NCI-H82 treated with DMSO at 0.1 percent for 48 hours (cell line): ENCODE results near the gene ARHGEF10L.

ENCODE experiments used
- DNase-seq: peaks from one replicate; lab custom pipeline; 2025; ENCODE audit not compliant: unreplicated experiment; lab: John Stamatoyannopoulos, UW

ARHGEF10L gene

DNA sequence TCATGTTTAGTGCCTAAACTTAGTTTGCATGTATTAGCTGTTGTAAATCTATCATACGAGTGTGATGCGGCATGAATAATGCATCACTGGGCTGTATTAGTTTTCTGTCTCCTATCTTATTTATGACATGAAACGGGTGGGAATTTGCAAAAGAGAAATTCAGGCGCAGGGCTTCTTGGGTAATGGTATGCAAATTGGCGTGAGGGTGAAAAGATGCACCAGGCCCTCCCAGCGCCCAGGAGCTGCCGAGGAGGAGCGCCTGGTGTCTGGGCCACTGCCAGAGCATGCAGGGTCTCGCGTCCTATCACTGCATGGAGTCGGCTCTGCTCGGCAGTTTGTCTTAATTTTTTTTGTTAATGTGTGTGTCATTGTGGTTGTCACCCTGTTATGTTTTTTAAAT is 132.7 kb downstream of the ARHGEF10L start:
- DNase-seq = no peak

DNA sequence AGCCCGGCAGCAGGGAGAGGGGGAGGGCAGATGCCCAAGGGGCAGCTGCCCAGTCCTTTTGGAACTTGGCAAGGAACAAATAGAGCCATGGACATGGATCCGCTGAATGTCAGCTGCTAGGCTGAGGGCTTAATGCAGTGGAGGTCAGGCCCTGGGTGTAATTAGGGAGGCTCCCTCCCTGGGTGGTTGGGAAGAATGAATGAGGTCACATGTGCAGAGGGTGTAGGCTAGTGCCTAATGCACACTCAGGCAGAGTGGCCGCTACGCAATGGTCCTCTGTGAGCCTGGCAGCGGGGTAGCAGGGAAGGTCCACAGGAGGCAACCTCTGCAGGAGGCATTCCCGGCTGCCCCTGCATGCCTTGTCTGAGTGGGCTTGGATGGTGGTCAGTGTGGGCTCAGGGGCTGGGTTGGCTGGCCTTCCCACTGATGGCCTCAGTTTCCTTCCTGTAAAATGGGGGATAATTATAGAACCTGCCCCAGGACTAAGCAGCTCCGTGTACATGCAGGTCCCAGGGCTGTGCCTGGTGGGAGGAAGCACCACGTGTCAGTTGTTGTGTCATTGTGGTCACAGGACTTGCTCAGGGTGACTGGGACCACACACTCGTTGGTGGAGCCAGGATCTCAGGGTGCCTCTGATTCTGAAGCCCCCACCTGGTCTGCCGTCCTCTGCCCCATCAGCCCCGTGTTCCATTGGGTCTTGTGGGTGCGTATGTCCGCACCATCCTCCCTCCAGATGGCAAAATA is 134.0 kb downstream of the ARHGEF10L start:
- no peak for DNase-seq

DNA sequence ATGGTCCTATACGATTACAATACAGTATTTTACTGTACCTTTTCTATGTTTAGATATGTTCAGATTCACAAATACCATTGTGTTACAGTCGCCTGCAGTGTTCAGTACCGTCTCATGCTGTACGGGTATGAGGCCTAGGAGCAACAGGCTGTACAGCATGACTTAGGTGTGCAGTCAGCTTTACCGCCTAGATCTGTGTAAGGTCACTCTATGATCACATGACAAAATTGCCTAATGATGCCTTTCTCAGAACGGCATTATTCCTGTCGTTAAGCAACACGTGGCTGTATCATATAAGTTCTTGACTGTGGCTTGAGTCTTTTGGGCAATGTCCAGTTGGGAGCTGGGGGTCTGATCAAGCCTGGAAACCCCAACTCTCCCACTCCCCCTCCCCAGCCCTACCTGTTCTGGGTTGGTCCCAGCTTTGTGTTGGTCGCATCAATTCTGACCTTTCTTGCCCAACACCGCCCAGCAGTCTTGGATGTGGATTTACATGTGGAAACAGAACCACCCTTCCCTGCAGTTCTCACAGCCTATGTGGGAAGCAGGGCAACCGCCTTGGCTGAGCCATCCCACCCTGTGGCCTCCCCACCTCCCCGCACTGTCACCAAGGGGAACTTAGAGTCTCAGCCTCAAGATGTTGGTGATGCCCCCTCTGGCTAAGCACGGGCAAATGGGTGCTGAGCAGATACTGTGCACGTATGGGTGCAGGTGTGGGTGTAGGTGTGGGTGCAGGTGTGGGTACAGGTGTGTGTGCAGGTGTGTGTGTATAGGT is 135.4 kb downstream of the ARHGEF10L start:
- DNase-seq = no peak

DNA sequence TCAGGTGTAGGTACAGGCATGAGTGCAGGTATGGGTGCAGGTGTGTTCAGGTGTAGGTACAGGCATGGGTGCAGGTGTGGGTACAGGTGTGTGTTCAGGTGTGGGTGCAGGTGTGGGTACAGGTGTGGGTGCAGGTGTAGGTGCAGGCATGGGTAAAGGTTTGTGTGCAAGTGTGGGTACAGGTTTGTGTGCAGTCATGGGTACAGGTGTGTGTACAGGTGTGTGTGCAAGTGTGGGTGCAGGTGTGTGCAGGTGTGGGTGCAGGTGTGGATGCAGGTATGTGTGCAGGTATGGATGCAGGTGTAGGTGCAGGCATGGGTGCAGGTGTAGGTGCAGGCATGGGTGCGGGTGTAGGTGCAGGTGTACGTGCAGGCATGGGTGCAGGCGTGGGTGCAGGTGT is 136.2 kb downstream of the ARHGEF10L start:
- DNase-seq = no peak

DNA sequence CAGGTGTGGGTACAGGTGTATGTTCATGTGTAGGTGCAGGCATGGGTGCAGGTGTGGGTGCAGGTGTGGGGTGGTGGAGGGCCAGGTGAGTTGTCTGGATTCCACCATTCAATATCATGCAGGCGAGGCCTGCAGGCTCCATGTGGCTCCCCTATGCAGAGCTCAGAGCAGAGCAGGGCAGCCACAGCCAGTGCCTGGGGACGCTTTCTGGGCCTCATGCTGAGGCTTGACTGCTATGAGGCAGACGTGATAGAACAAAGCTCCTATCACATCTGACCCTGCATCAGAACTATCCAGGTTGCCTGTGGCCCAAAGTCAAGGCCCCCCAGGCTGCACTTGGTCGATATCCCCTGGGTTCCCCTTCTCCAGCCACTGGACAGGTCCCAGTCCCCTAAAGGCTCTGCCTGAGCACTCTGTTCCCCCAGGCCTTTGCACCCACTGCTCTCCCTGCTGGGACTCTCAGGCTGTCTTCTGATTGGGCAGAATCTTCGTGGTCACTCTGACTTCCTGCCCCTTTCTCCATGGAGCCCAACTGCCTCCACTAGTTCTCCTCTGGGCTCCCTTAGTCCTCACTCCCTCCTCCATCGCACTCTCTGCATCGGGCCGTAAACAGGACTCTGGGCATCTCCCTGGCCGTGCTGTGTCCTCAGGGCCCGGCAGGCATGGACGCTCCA is 137.0 kb downstream of the ARHGEF10L start:
- DNase-seq = no peak

GRCh38 chr1:17678011-17678410 is 138.5 kb downstream of the ARHGEF10L start:
- DNase-seq = no peak

DNA sequence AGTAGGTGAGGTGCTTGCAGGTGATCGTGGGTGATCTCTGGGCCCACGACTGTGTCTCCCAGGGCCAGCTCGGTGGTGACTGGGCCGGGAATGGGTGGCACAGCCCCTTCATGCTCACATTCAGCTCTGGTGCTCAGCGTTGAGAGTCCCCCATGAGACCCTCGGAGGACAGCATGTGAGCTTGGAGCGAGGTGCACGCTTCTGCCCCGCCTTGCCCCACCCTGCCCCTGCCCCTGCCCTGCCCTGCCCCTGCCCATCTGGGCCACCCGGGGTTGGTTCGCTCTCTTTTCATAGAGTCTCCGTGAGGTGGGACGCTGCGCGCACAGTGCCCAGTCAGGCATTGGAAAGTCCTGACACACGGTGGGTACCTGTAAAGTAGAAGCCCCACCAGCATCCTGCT is 140.4 kb downstream of the ARHGEF10L start:
- DNase-seq = no peak

GRCh38 chr1:17680308-17680707 is 140.8 kb downstream of the ARHGEF10L start:
- DNase-seq = no peak

GRCh38 chr1:17682400-17682799 is 142.9 kb downstream of the ARHGEF10L start:
- no peak for DNase-seq

DNA sequence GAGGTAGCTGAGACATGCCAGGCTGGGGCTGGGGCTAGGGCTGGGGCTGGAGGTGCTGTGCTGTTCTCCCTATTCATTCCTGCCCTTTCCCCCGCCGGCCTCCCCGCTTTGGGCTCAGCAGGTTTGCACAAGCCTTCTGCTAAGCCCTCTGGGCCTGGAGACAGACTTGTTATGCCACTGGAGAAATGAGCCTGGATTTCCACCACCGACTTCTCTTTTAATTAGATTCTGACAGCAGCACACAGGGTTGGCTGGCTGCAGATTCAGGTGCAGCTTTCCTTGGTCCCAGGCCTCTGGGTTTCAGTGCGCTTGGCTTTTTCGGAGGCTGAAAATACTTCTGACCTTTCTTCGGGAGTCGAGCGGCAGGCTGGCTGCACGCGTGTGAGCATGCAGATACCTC is 144.1 kb downstream of the ARHGEF10L start:
- DNase-seq = no peak

GRCh38 chr1:17684810-17685209 is 145.3 kb downstream of the ARHGEF10L start:
- no peak for DNase-seq

GRCh38 chr1:17686258-17686657 is 146.8 kb downstream of the ARHGEF10L start:
- DNase-seq = no peak

- no peak for DNase-seq
These were observed 147.6 kb downstream of the ARHGEF10L start for GRCh38 chr1:17687145-17687544.

DNA sequence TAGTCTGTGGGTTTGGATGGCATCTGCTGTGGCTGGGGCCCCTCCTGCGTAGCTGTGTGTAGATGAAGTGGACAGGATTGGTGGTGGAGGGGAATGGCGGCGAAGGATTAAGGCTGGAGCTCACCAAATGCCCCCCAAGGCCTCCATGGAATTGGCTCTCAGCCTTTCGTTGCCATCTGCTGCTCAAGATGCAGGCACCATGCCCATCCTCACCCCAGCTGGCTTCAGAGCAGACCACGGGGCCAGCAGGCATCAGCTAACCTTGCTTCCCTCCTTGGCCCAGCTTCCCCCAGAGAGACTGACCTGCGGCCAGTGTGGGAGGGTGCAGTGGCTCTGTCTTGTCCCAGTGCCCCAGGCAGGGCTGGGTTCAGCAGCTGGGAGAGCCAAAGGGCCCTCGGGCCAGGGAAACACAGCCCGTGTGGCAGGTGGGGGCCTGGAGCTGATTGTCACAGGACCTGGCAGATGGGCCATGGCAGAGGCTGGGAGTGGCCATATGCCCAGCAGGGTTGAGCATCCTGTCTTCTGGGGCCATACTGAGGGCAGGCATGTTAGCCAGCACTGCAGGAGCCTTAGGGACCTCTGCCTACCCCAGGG is 148.8 kb downstream of the ARHGEF10L start:
- no peak for DNase-seq

DNA sequence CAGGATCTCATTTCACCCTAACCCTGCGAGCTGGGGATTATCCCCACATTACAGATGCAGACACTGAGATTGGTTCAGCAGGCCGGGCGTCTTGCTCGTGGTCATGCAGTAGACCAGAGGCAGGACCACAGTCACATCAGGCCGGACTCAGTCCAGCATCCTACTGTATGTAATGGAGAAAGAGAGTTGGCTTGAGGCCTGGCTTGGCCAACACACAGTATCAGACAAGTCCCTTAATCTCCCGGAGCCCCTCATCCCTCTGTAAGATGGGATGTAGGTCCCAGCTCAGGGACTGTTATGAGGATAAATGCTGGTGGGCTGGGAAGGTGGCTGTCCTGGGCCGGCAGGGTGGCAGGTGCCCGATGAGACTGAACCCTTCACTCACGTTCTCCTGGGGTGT is 149.5 kb downstream of the ARHGEF10L start:
- DNase-seq = no peak

DNA sequence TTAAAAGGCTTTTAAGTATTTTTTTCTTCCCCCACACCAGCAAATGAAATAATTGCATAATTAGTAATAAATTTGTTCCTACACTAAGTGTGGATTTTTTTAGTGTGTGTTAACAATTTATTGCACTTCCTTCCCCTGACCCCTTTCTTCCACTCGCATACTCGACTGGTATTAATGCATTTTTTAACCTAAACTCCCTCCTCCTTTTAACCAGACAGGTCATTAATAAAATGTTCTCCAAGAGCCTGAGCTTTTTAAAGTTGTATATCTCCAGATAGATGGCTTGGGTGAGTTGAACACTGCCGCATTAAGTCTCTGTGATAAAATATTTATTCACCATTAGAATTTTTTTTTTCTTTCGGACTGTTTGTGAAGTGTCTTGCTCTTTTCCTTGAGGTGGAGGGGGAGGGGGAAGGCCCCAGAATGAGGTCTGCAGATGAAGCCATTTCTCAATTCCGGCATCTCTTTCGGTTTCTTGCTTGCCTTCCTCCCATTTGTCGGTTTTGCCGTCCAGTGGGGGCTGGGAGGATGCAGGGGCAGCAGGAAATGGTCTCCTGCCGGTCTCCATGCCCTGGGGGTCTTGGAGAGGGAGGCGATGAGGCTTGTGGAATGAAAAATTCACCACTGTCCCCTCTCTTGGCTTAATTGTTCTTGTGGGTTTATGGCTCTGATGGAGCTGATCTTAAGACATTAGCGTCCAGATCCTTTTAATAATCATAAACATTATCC is 151.6 kb downstream of the ARHGEF10L start:
- no peak for DNase-seq

- DNase-seq = no peak
These were observed 153.1 kb downstream of the ARHGEF10L start for GRCh38 chr1:17692645-17693044.

GRCh38 chr1:17696417-17697301 is 157.2 kb downstream of the ARHGEF10L start:
- no peak for DNase-seq

- no peak for DNase-seq
These were observed 158.0 kb downstream of the ARHGEF10L start for GRCh38 chr1:17697458-17697857.

DNA sequence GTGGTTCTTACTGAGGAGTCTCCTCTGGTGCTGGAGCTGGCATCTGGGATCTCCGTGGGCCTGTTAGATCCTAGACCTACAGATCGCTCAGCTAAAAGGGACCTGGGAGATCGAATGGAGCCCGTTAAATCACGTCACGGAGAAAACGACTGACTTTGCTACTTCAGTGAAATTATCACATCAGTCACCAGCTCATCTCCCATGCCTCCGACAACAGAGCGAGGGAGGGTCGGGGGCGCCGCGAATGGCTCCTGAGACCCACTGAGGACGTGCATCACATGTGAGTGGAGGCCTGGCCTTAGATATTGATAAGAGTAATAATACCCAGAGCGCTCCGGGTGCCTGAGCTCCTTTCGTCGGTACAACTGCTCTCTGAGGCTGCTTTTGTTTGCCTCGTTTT is 160.1 kb downstream of the ARHGEF10L start:
- DNase-seq = no peak
